ENCODE measurements around the gene MYO5C. TPM values are rescaled to one million over a fixed set of nuclear protein-coding genes. Genes with fewer than 3 reads are reported as not detected.

MYO5C gene
- total and polyA plus RNA-seq, 2 of the 13 experiments (the other 11 are each of a cell fraction or from before 2014, with no cell fraction given), result 15.7 to 23.7 TPM

DNA sequence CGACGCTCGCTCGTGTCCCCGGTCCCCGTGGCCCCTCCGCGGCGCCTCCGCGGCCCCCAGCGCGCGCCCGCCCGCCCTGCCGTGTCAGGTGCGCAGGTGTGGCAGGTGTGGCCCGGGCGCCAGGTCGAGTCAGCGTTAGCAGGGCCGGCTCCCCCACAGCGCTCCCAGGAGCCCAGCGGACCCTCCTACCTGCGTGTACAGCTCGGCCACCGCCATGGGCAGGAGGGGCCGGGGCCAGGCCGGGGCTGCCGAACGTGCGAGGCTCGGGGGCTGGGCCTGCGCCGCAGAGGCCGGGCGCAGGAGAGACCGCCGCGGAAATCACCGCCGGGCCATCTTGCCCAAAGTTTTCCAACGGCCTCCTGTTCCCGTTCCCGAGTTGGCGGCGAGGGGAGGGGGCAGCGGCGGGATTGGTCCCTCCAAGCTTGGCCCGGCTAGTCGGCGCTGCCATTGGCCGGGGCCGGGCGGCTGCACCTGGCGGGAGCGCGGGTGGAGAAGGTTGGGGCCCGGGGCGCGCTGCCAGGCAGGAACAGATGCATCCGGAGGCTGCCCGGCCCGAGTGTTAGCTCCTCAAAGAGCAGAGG, at the start of gene MYO5C (continued):
- TF ChIP-seq, protein P1, sequence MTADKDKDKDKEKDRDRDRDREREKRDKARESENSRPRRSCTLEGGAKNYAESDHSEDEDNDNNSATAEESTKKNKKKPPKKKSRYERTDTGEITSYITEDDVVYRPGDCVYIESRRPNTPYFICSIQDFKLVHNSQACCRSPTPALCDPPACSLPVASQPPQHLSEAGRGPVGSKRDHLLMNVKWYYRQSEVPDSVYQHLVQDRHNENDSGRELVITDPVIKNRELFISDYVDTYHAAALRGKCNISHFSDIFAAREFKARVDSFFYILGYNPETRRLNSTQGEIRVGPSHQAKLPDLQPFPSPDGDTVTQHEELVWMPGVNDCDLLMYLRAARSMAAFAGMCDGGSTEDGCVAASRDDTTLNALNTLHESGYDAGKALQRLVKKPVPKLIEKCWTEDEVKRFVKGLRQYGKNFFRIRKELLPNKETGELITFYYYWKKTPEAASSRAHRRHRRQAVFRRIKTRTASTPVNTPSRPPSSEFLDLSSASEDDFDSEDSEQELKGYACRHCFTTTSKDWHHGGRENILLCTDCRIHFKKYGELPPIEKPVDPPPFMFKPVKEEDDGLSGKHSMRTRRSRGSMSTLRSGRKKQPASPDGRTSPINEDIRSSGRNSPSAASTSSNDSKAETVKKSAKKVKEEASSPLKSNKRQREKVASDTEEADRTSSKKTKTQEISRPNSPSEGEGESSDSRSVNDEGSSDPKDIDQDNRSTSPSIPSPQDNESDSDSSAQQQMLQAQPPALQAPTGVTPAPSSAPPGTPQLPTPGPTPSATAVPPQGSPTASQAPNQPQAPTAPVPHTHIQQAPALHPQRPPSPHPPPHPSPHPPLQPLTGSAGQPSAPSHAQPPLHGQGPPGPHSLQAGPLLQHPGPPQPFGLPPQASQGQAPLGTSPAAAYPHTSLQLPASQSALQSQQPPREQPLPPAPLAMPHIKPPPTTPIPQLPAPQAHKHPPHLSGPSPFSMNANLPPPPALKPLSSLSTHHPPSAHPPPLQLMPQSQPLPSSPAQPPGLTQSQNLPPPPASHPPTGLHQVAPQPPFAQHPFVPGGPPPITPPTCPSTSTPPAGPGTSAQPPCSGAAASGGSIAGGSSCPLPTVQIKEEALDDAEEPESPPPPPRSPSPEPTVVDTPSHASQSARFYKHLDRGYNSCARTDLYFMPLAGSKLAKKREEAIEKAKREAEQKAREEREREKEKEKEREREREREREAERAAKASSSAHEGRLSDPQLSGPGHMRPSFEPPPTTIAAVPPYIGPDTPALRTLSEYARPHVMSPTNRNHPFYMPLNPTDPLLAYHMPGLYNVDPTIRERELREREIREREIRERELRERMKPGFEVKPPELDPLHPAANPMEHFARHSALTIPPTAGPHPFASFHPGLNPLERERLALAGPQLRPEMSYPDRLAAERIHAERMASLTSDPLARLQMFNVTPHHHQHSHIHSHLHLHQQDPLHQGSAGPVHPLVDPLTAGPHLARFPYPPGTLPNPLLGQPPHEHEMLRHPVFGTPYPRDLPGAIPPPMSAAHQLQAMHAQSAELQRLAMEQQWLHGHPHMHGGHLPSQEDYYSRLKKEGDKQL (CRISPR knock-in tag; IDR thresholded peaks at IDR 0.05; ENCODE audit: low read depth), result no peak
- TF ChIP-seq MAX (IDR thresholded peaks at IDR 0.05), result peak; percentile 14; the same call in 1 of the 2 replicates
- no peak for TF ChIP-seq RCOR2 (CRISPR knock-in tag; IDR thresholded peaks at IDR 0.05)
- TF ChIP-seq FOXO4 (CRISPR knock-in tag; conservative IDR thresholded peaks at IDR 0.05), result no peak
- no peak for TF ChIP-seq TBL1XR1 (IDR thresholded peaks at IDR 0.05; ENCODE audit: borderline replicate concordance, low read length, partially characterized antibody)
- no peak for TF ChIP-seq ZNF580 (CRISPR knock-in tag; IDR thresholded peaks at IDR 0.05; ENCODE audit: borderline replicate concordance, low read depth)
- TF ChIP-seq ZNF563 (CRISPR knock-in tag; IDR thresholded peaks at IDR 0.05), result 0 out of 2 replicates have a peak, but pooled peaks have one; percentile 46
- no peak for TF ChIP-seq HES4 (CRISPR knock-in tag; IDR thresholded peaks at IDR 0.05; ENCODE audit: borderline replicate concordance)
- TF ChIP-seq KMT2A (CRISPR knock-in tag; IDR thresholded peaks at IDR 0.05), result peak; percentile 76; the same call in 1 of the 2 replicates
- no peak for TF ChIP-seq MATR3 (CRISPR knock-in tag; IDR thresholded peaks at IDR 0.05)
- TF ChIP-seq ZFAT (CRISPR knock-in tag; conservative IDR thresholded peaks at IDR 0.05), result 0 out of 2 replicates have a peak, but pooled peaks have one; percentile 36
- TF ChIP-seq SNAI1 (CRISPR knock-in tag; IDR thresholded peaks at IDR 0.05; ENCODE audit: borderline replicate concordance), result 0 out of 2 replicates have a peak, but pooled peaks have one; percentile 76
- TF ChIP-seq, protein P2, sequence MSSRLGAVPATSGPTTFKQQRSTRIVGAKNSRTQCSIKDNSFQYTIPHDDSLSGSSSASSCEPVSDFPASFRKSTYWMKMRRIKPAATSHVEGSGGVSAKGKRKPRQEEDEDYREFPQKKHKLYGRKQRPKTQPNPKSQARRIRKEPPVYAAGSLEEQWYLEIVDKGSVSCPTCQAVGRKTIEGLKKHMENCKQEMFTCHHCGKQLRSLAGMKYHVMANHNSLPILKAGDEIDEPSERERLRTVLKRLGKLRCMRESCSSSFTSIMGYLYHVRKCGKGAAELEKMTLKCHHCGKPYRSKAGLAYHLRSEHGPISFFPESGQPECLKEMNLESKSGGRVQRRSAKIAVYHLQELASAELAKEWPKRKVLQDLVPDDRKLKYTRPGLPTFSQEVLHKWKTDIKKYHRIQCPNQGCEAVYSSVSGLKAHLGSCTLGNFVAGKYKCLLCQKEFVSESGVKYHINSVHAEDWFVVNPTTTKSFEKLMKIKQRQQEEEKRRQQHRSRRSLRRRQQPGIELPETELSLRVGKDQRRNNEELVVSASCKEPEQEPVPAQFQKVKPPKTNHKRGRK (CRISPR knock-in tag; IDR thresholded peaks at IDR 0.05), result no peak
- TF ChIP-seq ZBTB1 (CRISPR knock-in tag; IDR thresholded peaks at IDR 0.05; ENCODE audit: borderline replicate concordance), result no peak
- TF ChIP-seq ZNF605 (CRISPR knock-in tag; IDR thresholded peaks at IDR 0.05), result no peak; the same call in 1 of the 2 replicates
- TF ChIP-seq HMGA1 (CRISPR knock-in tag; conservative IDR thresholded peaks at IDR 0.05), result no peak
- TF ChIP-seq ZBTB14 (CRISPR knock-in tag; IDR thresholded peaks at IDR 0.05), result peak; percentile 73
- TF ChIP-seq ZFP41 (CRISPR knock-in tag; IDR thresholded peaks at IDR 0.05; ENCODE audit: borderline replicate concordance), result peak; percentile 13; the same call in 1 of the 2 replicates
